GM12878 (cell line): ENCODE results near the gene COX6B2. TPM values are rescaled to one million over a fixed set of nuclear protein-coding genes. Genes with fewer than 3 reads are reported as not detected.

Experiments
- BACH1 ChIP-seq: fragments of 450-650 bp; IDR thresholded peaks from 2 replicates; pipeline ENCODE4 v1.6.1; 2017; ENCODE audit warnings: mild to moderate bottlenecking, borderline replicate concordance
- CBFB ChIP-seq: IDR thresholded peaks from 2 replicates; pipeline ENCODE4 v1.6.1; 2016; ENCODE audit warnings: antibody characterized with exemption, low read depth
- E2F4 ChIP-seq: IDR thresholded peaks from 2 replicates; pipeline ENCODE4 v1.6.1; 2012; ENCODE audit warnings: low read depth, low read length, improper control_type of control experiment
- EGR1 ChIP-seq, 2 experiments: IDR thresholded peaks; 1 replicate in 1 of 2; 2 replicates in 1 of 2; pipeline ENCODE4 v1.6.1; 2011 to 2012; ENCODE audit warnings: low read depth in 2 of 2, low read length in 2 of 2, borderline replicate concordance in 1 of 2, mild to moderate bottlenecking in 1 of 2, moderate library complexity in 1 of 2
- ELK1 ChIP-seq: IDR thresholded peaks from 2 replicates; pipeline ENCODE4 v1.6.1; 2012; ENCODE audit warnings: low read depth, low read length, improper control_type of control experiment
- HDAC2 ChIP-seq: fragments of 200-600 bp; sonication (generic); IDR thresholded peaks from 2 replicates; pipeline ENCODE4 v1.6.1; 2017
- LARP7 ChIP-seq: fragments of 450-650 bp; IDR thresholded peaks from 2 replicates; pipeline ENCODE4 v1.6.1; 2017; ENCODE audit warnings: mild to moderate bottlenecking
- MEF2A ChIP-seq: IDR thresholded peaks from 2 replicates; pipeline ENCODE4 v1.6.1; 2011; ENCODE audit warnings: low read depth, mild to moderate bottlenecking, low read length, moderate library complexity; ENCODE audit not compliant: insufficient read depth
- MEF2B ChIP-seq: fragments of 450-650 bp; IDR thresholded peaks from 2 replicates; pipeline ENCODE4 v1.6.1; 2018; ENCODE audit warnings: mild to moderate bottlenecking, moderate library complexity; ENCODE audit not compliant: partially characterized antibody, poor library complexity, severe bottlenecking
- MYB ChIP-seq: fragments of 150-350 bp; IDR thresholded peaks from 2 replicates; pipeline ENCODE4 v1.6.1; 2014; ENCODE audit warnings: mild to moderate bottlenecking, low read depth, low read length, borderline replicate concordance
- NR2C1 ChIP-seq: fragments of 450-650 bp; IDR thresholded peaks from 2 replicates; pipeline ENCODE4 v1.6.1; 2017; ENCODE audit warnings: antibody characterized with exemption, mild to moderate bottlenecking, moderate library complexity
- RB1 ChIP-seq: fragments of 450-650 bp; formaldehyde crosslinking; IDR thresholded peaks from 2 replicates; pipeline ENCODE4 v1.6.1; 2017; ENCODE audit warnings: mild to moderate bottlenecking, borderline replicate concordance
- SP1 ChIP-seq: IDR thresholded peaks from one replicate; pipeline ENCODE4 v1.6.1; 2011; ENCODE audit warnings: low read depth, low read length
- YY1 ChIP-seq: IDR thresholded peaks from 2 replicates; pipeline ENCODE4 v1.6.1; 2011; ENCODE audit warnings: low read depth, mild to moderate bottlenecking, low read length
- ZNF592 ChIP-seq: fragments of 450-650 bp; IDR thresholded peaks from 2 replicates; pipeline ENCODE4 v1.6.1; 2017; ENCODE audit warnings: mild to moderate bottlenecking, moderate library complexity
- polyA plus RNA-seq, 11 experiments: library from polyadenylated mRNA; depleted of rRNA in 4 of 11; unstranded in 6 of 11; stranded (reverse) in 5 of 11; fragments of >200 nt; fragmentation: Nextera tagmentation in 4 of 11; fragmentation: Illumina TruSeq in 1 of 11; extraction: Ambion mirVana in 4 of 11; extraction: Trizol in 1 of 11; gene quantifications; 1 replicate in 1 of 11; 2 replicates in 10 of 11; pipeline versions ENCODE4 v1.2.1 to v1.2.3, GENCODE V29; 2011 to 2016; ENCODE audit warnings: inconsistent platforms in 2 of 11, missing spikeins in 2 of 11, low read depth in 1 of 11
- total RNA-seq, 4 experiments: library from RNA; depleted of rRNA in 3 of 4; stranded (reverse); fragments of >200 nt in 3 of 4; fragmentation: Illumina TruSeq in 1 of 4; extraction: Trizol in 1 of 4; gene quantifications; 2 replicates each; pipeline versions ENCODE4 v1.2.1 to v1.2.3, GENCODE V29; 2013 to 2021
- TF ChIP-seq, protein P1 (sequence below): fragments of 450-650 bp; IDR thresholded peaks from 2 replicates; pipeline ENCODE4 v1.6.1; 2017; ENCODE audit warnings: mild to moderate bottlenecking, low read depth, inconsistent platforms; ENCODE audit not compliant: poor library complexity, severe bottlenecking
- TF ChIP-seq, protein P2 (sequence below): IDR thresholded peaks from 2 replicates; pipeline ENCODE4 v1.6.1; 2011; ENCODE audit warnings: mild to moderate bottlenecking, low read depth, low read length, moderate library complexity; ENCODE audit not compliant: insufficient replicate concordance
- TF ChIP-seq, protein P3 (sequence below): IDR thresholded peaks from 2 replicates; pipeline ENCODE4 v1.6.1; 2011; ENCODE audit warnings: borderline replicate concordance, low read depth, mild to moderate bottlenecking, moderate library complexity, mixed read lengths, low read length; ENCODE audit not compliant: insufficient read depth; ENCODE audit errors: extremely low read length

The COX6B2 gene
- total and polyA plus RNA-seq, 10 of the 15 experiments (the other 5 are each of a cell fraction or from before 2014, with no cell fraction given) = 0.05 to 0.08 (median 0.07) TPM; not detected in 6

DNA sequence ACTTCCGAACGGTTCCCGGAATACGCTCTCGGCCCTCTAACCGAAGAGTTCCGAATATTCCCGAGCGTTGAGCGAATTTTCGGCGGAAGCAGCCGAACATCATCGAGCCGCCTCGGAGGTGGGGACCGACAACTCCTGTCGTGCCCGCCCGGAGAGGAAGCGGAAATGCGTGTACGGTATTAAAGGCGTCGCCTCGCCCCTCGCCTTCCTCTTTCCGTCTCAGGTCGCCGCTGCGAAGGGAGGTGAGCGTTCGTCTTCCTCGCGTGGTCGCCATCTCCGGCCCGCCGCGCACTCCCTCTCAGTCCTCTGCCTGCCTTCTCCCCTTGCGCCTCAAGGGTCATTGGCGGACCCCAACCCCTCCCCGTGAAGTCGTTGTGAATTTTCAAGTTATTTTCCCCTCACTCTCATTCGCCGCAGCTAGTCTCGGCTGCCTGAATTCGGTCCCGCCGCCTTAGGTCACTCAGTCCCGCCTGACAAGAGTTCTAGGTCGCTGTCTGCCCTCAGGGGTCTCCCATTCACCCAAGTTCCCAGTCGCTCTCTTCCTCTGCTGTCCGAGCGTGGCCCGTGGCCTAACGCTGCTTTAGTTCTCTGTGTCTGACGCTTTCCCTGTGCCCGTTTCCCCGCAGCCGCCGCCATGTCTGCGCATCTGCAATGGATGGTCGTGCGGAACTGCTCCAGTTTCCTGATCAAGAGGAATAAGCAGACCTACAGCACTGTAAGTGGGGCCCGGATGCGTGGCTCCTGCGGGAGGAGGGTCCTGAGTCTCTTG is 31.4 kb upstream of the COX6B2 start, which contains the start of gene RPL28 (continued):
- TF ChIP-seq SP1 (peak; percentile 51), ELK1 (peak; percentile 42; the same call in 1 of the 2 replicates), ZNF592 (no peak), E2F4 (no peak), MYB (no peak), YY1 (peak; percentile 87), LARP7 (peak; percentile 77), BACH1 (peak; percentile 85), HDAC2 (no peak), MEF2B (peak; percentile 36), NR2C1 (no peak), MEF2A (no peak), CBFB (peak; percentile 90; the same call in 1 of the 2 replicates), EGR1 (IDR thresholded peaks at IDR 0.05; ENCODE audit: borderline replicate concordance in 1 of 2, low read depth in 2 of 2, low read length in 2 of 2) (peak in 1 of 2 experiments; percentile 33; a peak in 1 of 3 replicates), RB1 (0 out of 2 replicates have a peak, but pooled peaks have one; percentile 42)
- TF ChIP-seq, protein P1, sequence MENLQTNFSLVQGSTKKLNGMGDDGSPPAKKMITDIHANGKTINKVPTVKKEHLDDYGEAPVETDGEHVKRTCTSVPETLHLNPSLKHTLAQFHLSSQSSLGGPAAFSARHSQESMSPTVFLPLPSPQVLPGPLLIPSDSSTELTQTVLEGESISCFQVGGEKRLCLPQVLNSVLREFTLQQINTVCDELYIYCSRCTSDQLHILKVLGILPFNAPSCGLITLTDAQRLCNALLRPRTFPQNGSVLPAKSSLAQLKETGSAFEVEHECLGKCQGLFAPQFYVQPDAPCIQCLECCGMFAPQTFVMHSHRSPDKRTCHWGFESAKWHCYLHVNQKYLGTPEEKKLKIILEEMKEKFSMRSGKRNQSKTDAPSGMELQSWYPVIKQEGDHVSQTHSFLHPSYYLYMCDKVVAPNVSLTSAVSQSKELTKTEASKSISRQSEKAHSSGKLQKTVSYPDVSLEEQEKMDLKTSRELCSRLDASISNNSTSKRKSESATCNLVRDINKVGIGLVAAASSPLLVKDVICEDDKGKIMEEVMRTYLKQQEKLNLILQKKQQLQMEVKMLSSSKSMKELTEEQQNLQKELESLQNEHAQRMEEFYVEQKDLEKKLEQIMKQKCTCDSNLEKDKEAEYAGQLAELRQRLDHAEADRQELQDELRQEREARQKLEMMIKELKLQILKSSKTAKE = peak; percentile 57
- TF ChIP-seq, protein P2, sequence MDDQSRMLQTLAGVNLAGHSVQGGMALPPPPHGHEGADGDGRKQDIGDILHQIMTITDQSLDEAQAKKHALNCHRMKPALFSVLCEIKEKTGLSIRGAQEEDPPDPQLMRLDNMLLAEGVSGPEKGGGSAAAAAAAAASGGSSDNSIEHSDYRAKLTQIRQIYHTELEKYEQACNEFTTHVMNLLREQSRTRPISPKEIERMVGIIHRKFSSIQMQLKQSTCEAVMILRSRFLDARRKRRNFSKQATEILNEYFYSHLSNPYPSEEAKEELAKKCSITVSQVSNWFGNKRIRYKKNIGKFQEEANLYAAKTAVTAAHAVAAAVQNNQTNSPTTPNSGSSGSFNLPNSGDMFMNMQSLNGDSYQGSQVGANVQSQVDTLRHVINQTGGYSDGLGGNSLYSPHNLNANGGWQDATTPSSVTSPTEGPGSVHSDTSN = no peak
- TF ChIP-seq, protein P3, sequence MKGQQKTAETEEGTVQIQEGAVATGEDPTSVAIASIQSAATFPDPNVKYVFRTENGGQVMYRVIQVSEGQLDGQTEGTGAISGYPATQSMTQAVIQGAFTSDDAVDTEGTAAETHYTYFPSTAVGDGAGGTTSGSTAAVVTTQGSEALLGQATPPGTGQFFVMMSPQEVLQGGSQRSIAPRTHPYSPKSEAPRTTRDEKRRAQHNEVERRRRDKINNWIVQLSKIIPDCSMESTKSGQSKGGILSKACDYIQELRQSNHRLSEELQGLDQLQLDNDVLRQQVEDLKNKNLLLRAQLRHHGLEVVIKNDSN = no peak
